OCI-LY1 (cell line): ENCODE measurements around the gene SLC9A8.

ENCODE experiments used
- H2AFZ ChIP-seq: fragments of 200-600 bp; sonication (generic), shearing (Covaris generic); 2 replicates; pipeline ENCODE4 v1.6.0; 2014; ENCODE audit warnings: antibody characterized with exemption, mild to moderate bottlenecking, low read length
- H3F3A ChIP-seq: fragments of 200-600 bp; sonication (generic), shearing (Covaris generic); 2 replicates; pipeline ENCODE4 v1.6.0; 2014; ENCODE audit warnings: mild to moderate bottlenecking, antibody characterized with exemption, low read length, moderate library complexity; ENCODE audit not compliant: insufficient read depth
- H3K27ac ChIP-seq: fragments of 200-600 bp; sonication (generic); 2 replicates; pipeline ENCODE4 v1.5.1; 2014; ENCODE audit warnings: low read length, mixed run types, mild to moderate bottlenecking, low read depth; ENCODE audit not compliant: poor library complexity, severe bottlenecking
- H3K27me3 ChIP-seq: fragments of 200-600 bp; sonication (generic); 2 replicates; pipeline ENCODE4 v1.6.0; 2014; ENCODE audit warnings: antibody characterized with exemption, mild to moderate bottlenecking, low read length, moderate library complexity; ENCODE audit not compliant: insufficient read depth
- H3K36me3 ChIP-seq: fragments of 200-600 bp; sonication (generic); 2 replicates; pipeline ENCODE4 v1.6.1; 2014; ENCODE audit warnings: mild to moderate bottlenecking, antibody characterized with exemption, low read length, moderate library complexity, mixed read lengths; ENCODE audit not compliant: insufficient read depth
- H3K4me1 ChIP-seq: fragments of 200-600 bp; sonication (generic); 2 replicates; pipeline ENCODE4 v1.5.1; 2014; ENCODE audit warnings: mild to moderate bottlenecking, low read length, moderate library complexity; ENCODE audit not compliant: insufficient read depth, severe bottlenecking
- H3K4me2 ChIP-seq: fragments of 200-600 bp; sonication (generic), shearing (Covaris generic); 2 replicates; pipeline ENCODE4 v1.6.1; 2014; ENCODE audit warnings: low read length
- H3K4me3 ChIP-seq: fragments of 200-600 bp; sonication (generic); 2 replicates; pipeline ENCODE4 v1.5.1; 2014; ENCODE audit warnings: low read length, low read depth, mild to moderate bottlenecking, mixed read lengths; ENCODE audit not compliant: poor library complexity, severe bottlenecking
- H3K79me2 ChIP-seq: fragments of 200-600 bp; shearing (Covaris generic); 2 replicates; pipeline ENCODE4 v1.6.1; 2016; ENCODE audit warnings: mixed run types, low read length, mixed read lengths; ENCODE audit not compliant: insufficient read depth
- H3K9ac ChIP-seq: fragments of 200-600 bp; sonication (generic), shearing (Covaris generic); 2 replicates; pipeline ENCODE4 v1.6.1; 2014; ENCODE audit warnings: mild to moderate bottlenecking, low read length, mixed read lengths
- H3K9me2 ChIP-seq: fragments of 200-600 bp; sonication (generic), shearing (Covaris generic); 2 replicates; pipeline ENCODE4 v1.6.1; 2014; ENCODE audit warnings: low read depth, mild to moderate bottlenecking, low read length, mixed read lengths
- H3K9me3 ChIP-seq: fragments of 200-600 bp; shearing (Covaris generic); 2 replicates; pipeline ENCODE4 v1.6.1; 2014; ENCODE audit warnings: low read length, mixed read lengths
- H4K20me1 ChIP-seq: fragments of 200-600 bp; sonication (generic), shearing (Covaris generic); 2 replicates; pipeline ENCODE4 v1.6.0; 2016; ENCODE audit warnings: mild to moderate bottlenecking, low read length; ENCODE audit not compliant: insufficient read depth
- CTCF ChIP-seq: fragments of 200-600 bp; sonication (generic), shearing (Covaris generic); IDR thresholded peaks from 2 replicates; pipeline ENCODE4 v1.5.1; 2017; ENCODE audit warnings: mild to moderate bottlenecking, antibody characterized with exemption, low read length, moderate library complexity, mixed read lengths
- EZH2 ChIP-seq: fragments of 200-600 bp; sonication (generic), shearing (Covaris generic); IDR thresholded peaks from 2 replicates; pipeline ENCODE4 v1.8.0; 2017; ENCODE audit warnings: borderline replicate concordance, mixed run types, mild to moderate bottlenecking, antibody characterized with exemption, low read length, moderate library complexity, mixed read lengths

Gene SLC9A8

GRCh38 chr20:49765846-49766541 is 46.6 kb upstream of the SLC9A8 start:
- no peaks in the 10 kb centered on the region for H3K79me2 ChIP-seq
- no peaks in the 10 kb centered on the region for H3K9me2 ChIP-seq
- peaks cover 6% of the 10 kb centered on the region for H3K4me1 ChIP-seq
- no peak overlapping the region for H3K4me2 ChIP-seq
- no peak overlapping the region for H3K4me3 ChIP-seq
- TF ChIP-seq CTCF (no peak), EZH2 (no peak)
- no peaks in the 10 kb centered on the region for H4K20me1 ChIP-seq
- H3K27ac ChIP-seq = no peak overlapping the region
- no peak overlapping the region for H2AFZ ChIP-seq
- no peaks in the 10 kb centered on the region for H3F3A ChIP-seq
- H3K27me3 ChIP-seq = peaks cover 6% of the 10 kb centered on the region; the same call in 1 of the 2 replicates
- no peaks in the 10 kb centered on the region for H3K36me3 ChIP-seq
- no peaks in the 10 kb centered on the region for H3K9me3 ChIP-seq
- no peak overlapping the region for H3K9ac ChIP-seq

GRCh38 chr20:49766979-49767521 is 45.6 kb upstream of the SLC9A8 start:
- Histone ChIP-seq H3K4me3 (no peak overlapping the region), H3K4me2 (no peak overlapping the region), H3F3A (no peaks in the 10 kb centered on the region), H3K27me3 (peaks cover 6% of the 10 kb centered on the region; the same call in 1 of the 2 replicates), H3K9me2 (no peaks in the 10 kb centered on the region), H3K79me2 (no peaks in the 10 kb centered on the region), H3K27ac (no peak overlapping the region), H3K9ac (no peak overlapping the region), H2AFZ (no peak overlapping the region), H3K4me1 (peaks cover 6% of the 10 kb centered on the region), H4K20me1 (no peaks in the 10 kb centered on the region), H3K9me3 (no peaks in the 10 kb centered on the region), H3K36me3 (no peaks in the 10 kb centered on the region)
- TF ChIP-seq EZH2 (no peak), CTCF (no peak)

- no peak overlapping the region for H2AFZ ChIP-seq
- no peak for TF ChIP-seq CTCF
- TF ChIP-seq EZH2 = no peak
- H3K4me1 ChIP-seq = peaks cover 6% of the 10 kb centered on the region
- no peaks in the 10 kb centered on the region for H4K20me1 ChIP-seq
- H3K4me2 ChIP-seq = no peak overlapping the region
- no peaks in the 10 kb centered on the region for H3K36me3 ChIP-seq
- H3K9ac ChIP-seq = no peak overlapping the region
- H3K9me3 ChIP-seq = no peaks in the 10 kb centered on the region
- H3K79me2 ChIP-seq = no peaks in the 10 kb centered on the region
- no peak overlapping the region for H3K4me3 ChIP-seq
- no peaks in the 10 kb centered on the region for H3K9me2 ChIP-seq
- peaks cover 6% of the 10 kb centered on the region; the same call in 1 of the 2 replicates for H3K27me3 ChIP-seq
- H3K27ac ChIP-seq = no peak overlapping the region
- H3F3A ChIP-seq = no peaks in the 10 kb centered on the region
These were observed 44.2 kb upstream of the SLC9A8 start for GRCh38 chr20:49768204-49769047.
